Activated CD4-positive, alpha-beta memory T cell treated with anti-CD3 and anti-CD28 coated beads, Interleukin-2, amount 10 ng/mL, durations not matched to agents 7 days and 5 days (primary cell): ENCODE measurements around the gene CMTM2. TPM values are rescaled to one million over a fixed set of nuclear protein-coding genes. Genes with fewer than 3 reads are reported as not detected.
A peak's percentile ranks its signal among the peaks of the same experiment; 100 is the strongest.

Experiments
- CTCF ChIA-PET: fragments of 350-600 bp; sonication (Branson Sonifier 250); formaldehyde crosslinking; loops from one replicate; lab custom pipeline; 2021; ENCODE audit warnings: antibody characterized with exemption, inconsistent platforms; lab: Charles Lee
- POLR2A ChIA-PET: fragments of 350-600 bp; sonication (Branson Sonifier 250); formaldehyde crosslinking; loops from one replicate; lab custom pipeline; 2021; ENCODE audit warnings: antibody characterized with exemption; lab: Charles Lee
- DNase-seq: peaks from one replicate; pipeline ENCODE4 v3.0.0-alpha.2; 2020
- H3K27ac Mint-ChIP-seq: one replicate; pipeline ENCODE4 v1.8.0; 2021; ENCODE audit warnings: mild to moderate bottlenecking, mixed read lengths
- H3K27me3 Mint-ChIP-seq: one replicate; pipeline ENCODE4 v1.8.0; 2021; ENCODE audit warnings: mixed read lengths
- H3K36me3 Mint-ChIP-seq: one replicate; pipeline ENCODE4 v1.8.0; 2021; ENCODE audit warnings: low read depth, mixed read lengths
- H3K4me1 Mint-ChIP-seq: one replicate; pipeline ENCODE4 v1.8.0; 2021; ENCODE audit warnings: mixed read lengths
- H3K4me3 Mint-ChIP-seq: one replicate; pipeline ENCODE4 v1.8.0; 2021; ENCODE audit warnings: mild to moderate bottlenecking, mixed read lengths
- H3K9me3 Mint-ChIP-seq: one replicate; pipeline ENCODE4 v1.8.0; 2021; ENCODE audit warnings: mixed read lengths
- total RNA-seq, 2 experiments: library from RNA; stranded (reverse); gene quantifications; one replicate each; pipeline ENCODE4 v1.2.3, GENCODE V29; 2021

Gene CMTM2
- total RNA-seq, 2 experiments from 2014 or later, result 0.43 to 0.83 TPM

DNA sequence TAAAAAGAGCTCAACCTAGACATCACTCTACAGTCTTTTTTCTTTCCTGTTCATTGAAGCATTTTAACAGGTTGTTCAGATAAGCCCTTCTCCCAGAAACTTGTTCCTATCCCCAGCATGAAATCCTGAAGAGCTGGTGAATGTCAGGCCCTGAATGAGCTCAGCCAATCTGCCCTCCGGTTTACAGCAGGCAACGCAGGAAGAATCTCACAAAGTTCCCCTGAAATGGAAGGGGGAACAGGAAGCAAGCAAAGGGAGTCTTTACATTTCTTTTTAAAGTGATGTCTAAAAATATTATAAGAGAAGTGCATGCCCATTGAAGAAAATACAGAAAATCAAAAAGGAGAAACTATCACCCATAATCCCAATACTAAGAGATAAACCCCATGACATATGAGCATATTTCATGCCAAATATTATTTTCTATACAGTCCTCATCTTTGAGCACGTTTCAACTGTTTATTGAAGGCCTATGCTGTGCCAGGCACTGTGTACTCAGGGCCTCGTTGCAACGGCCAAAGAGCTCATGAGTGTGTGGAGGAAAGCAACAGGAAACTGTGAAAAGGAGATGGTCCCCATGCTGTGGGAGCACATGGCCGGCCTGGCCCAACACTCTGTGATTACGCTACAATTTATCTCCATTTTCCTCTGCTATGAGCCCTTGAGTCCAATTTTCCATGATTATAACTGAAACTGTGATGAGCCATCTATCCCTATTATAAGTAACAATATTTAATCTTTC is 35.1 kb upstream of the CMTM2 start:
- Mint-ChIP-seq H3K36me3 (peaks cover 3% of the 10 kb centered on the region), H3K9me3 (no peaks in the 10 kb centered on the region), H3K27me3 (no peaks in the 10 kb centered on the region), H3K4me1 (peaks cover 31% of the 10 kb centered on the region), H3K4me3 (no peak overlapping the region), H3K27ac (no peak overlapping the region)
- peak; percentile 1 for DNase-seq
- POLR2A ChIA-PET, result interaction anchor here (0.7 to 6.3 kb wide), 3 partner anchors 8 to 22 kb away, joined by 3 to 36 read pairs (median 4); partner anchors contain the start of gene CKLF
- CTCF ChIA-PET, result interaction anchor here (0.5 to 1.5 kb wide), 4 partner anchors 11 to 65 kb away, joined by 3 read pairs; no protein-coding TSS in a partner anchor

DNA sequence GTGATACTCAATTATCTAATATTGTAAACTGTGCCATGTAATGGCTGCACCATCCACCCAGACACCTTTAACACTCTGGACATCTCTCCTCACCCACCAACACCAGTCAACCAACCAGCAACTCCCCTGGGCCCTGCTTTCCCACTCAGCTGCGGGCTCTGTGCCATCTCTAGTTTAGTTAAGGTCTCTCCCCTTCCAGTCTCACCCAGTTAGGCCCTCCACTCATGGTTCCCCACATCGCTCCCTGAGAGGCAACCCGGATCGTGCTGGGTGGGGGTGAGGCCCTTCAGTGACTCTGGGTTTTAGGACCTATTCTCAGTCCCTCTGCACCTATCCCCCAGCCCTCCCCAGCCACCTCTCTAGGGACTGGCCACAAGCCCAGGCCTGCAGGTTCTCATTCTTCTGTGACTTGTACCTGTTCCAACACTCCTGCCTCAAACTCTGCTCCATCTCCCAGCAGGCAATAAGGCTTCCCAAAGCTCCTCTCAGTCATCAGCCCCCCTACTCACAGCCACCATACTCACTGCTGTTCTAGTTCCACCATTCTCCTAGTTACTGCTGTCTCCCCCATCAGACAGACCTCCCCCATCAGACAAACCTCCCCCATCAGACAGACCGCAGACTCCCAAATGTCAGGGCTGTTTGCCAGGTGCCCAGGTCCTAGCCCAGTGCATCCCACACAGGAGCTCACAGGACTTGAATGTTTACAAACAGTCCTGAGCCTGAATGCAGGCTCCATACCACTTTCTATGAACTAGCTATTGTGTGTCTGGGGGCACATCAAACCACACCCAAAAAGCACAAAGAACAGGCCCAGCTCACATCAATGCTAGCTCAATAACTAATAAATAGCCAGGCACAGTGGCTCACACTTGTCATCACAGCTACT is 31.9 kb upstream of the CMTM2 start:
- peak; percentile 9 for DNase-seq
- Mint-ChIP-seq H3K27ac (no peak overlapping the region), H3K9me3 (no peaks in the 10 kb centered on the region), H3K36me3 (peaks cover 9% of the 10 kb centered on the region), H3K27me3 (no peaks in the 10 kb centered on the region), H3K4me1 (peaks cover 39% of the 10 kb centered on the region), H3K4me3 (no peak overlapping the region)
- ChIA-PET CTCF (interaction anchor here (1.4 to 2.6 kb wide), 3 partner anchors 24 to 141 kb away, joined by 4 to 9 read pairs (median 8); no protein-coding TSS in a partner anchor), POLR2A (interaction anchor here (1.0 to 9.9 kb wide), 8 partner anchors 8 to 57 kb away, joined by 3 to 286 read pairs (median 4); partner anchors contain the start of gene CMTM3)

DNA sequence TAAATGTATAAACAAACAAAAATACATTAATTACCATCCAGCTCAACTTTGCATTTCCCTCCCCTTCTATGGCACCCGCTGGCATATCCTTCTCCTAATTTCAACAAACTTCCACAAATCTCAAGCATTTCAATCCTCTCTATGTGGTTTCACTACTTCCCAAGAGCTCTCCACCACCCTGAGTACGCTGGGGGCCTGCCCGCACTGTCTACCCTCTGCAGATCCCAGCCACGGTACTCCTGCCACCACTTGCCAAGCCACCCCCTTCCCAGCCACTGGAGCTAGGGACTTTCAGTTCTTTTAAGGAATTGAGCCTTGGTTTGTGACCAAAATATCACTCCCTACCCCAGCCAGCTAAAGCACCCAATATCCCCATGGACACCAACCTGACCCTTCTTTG is 31.2 kb upstream of the CMTM2 start:
- no peaks in the 10 kb centered on the region for H3K9me3 Mint-ChIP-seq
- no peak overlapping the region for H3K4me3 Mint-ChIP-seq
- no peak for DNase-seq
- POLR2A ChIA-PET, result interaction anchor here (1.0 to 9.9 kb wide), 8 partner anchors 9 to 56 kb away, joined by 3 to 286 read pairs (median 4); partner anchors contain the start of gene CMTM3
- H3K27ac Mint-ChIP-seq, result peak overlapping the region; percentile 78
- H3K36me3 Mint-ChIP-seq, result peaks cover 16% of the 10 kb centered on the region
- peaks cover 42% of the 10 kb centered on the region for H3K4me1 Mint-ChIP-seq
- CTCF ChIA-PET, result interaction anchor here (1.0 to 2.6 kb wide), 4 partner anchors 25 to 142 kb away, joined by 4 to 9 read pairs (median 6); no protein-coding TSS in a partner anchor
- H3K27me3 Mint-ChIP-seq, result no peaks in the 10 kb centered on the region

DNA sequence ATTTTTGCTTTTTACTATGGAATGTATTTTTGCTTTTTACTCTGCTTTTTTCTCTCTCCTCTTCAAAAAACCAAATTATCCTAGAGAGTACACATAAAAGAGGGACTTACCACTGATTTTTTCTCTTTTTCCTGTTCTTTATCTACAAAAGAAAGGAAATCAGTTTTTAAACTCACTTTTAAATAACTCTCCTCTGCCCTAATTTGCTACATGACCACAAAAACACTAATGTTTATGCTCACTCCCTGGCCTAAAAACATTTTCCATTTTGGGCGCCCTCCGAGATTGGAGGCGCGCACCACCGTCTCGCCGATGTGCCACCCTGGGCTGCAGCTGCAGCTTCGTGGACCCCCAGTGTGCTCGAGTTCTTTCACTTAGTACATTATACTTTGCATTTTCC is 30.4 kb upstream of the CMTM2 start:
- peaks cover 50% of the 10 kb centered on the region for H3K4me1 Mint-ChIP-seq
- no peaks in the 10 kb centered on the region for H3K27me3 Mint-ChIP-seq
- no peak for DNase-seq
- no peaks in the 10 kb centered on the region for H3K9me3 Mint-ChIP-seq
- H3K4me3 Mint-ChIP-seq, result peak overlapping the region; percentile 71
- CTCF ChIA-PET, result interaction anchor here (1.0 to 2.6 kb wide), 3 partner anchors 33 to 142 kb away, joined by 4 to 8 read pairs (median 4); no protein-coding TSS in a partner anchor
- H3K27ac Mint-ChIP-seq, result peak overlapping the region; percentile 78
- POLR2A ChIA-PET, result interaction anchor here (0.6 to 9.9 kb wide), 7 partner anchors 9 to 55 kb away, joined by 3 to 286 read pairs (median 4); partner anchors contain the start of gene CMTM3
- peaks cover 24% of the 10 kb centered on the region for H3K36me3 Mint-ChIP-seq

DNA sequence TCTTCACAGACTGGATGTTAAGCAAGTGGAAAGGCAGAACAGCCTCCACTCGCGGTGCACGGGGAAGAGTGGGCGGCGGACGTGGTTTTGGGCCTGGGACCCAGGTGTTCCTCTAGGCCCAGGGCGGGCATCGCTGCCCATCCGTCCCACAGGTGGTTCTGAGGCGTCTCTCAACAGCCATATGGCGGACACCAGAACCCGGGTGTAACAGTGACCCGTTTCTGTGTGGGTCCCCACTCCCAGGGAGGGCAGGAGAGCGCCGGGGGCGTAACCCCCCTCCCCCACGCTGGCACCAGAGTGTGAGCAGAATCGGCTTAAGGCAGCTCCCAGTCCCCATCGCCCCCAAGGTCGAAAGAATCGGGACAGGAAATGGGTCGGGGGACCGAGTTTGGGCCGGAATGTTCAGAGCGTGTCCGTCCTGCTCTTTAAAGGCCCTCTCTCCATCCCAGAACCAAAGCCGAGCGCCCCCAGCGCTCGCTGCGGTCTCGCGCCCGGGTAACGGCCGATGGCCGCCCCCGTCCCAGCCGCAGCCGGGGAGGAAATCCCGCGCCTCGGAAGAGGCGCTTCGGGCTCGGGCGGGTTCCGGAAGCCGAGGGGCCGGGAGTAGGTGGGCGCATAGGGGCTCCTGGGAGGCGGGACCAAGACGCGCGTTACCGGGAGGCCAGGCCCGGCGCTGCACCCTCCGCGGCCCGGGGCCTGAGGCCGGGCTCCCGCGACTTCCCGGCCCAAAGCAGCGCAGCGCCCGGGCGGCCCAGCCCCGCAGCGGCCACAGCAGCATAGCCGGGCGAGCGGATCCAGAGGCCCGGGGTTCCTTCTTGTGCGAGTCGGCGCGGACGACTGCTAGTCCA is 29.8 kb upstream of the CMTM2 start, which contains the start of gene TK2:
TK2 (minus strand) TSS at position 839 of the 848 bp plus-strand sequence; CDS start at position 778, 61 bp downstream.
- peak; percentile 55 for DNase-seq
- CTCF ChIA-PET, result interaction anchor here (2.6 to 4.9 kb wide), 3 partner anchors 14 to 40 kb away, joined by 8 to 43 read pairs (median 12); no protein-coding TSS in a partner anchor
- H3K36me3 Mint-ChIP-seq, result peaks cover 30% of the 10 kb centered on the region
- H3K27ac Mint-ChIP-seq, result peak within 1 kb of the TSS; percentile 91
- POLR2A ChIA-PET, result interaction anchor here (0.6 to 9.9 kb wide), 6 partner anchors 10 to 54 kb away, joined by 3 to 286 read pairs (median 22); partner anchors contain the start of gene CMTM3
- H3K4me1 Mint-ChIP-seq, result peaks cover 57% of the 10 kb centered on the region
- H3K9me3 Mint-ChIP-seq, result no peaks in the 10 kb centered on the region
- H3K27me3 Mint-ChIP-seq, result no peaks in the 10 kb centered on the region
- peak within 1 kb of the TSS; percentile 98 for H3K4me3 Mint-ChIP-seq

DNA sequence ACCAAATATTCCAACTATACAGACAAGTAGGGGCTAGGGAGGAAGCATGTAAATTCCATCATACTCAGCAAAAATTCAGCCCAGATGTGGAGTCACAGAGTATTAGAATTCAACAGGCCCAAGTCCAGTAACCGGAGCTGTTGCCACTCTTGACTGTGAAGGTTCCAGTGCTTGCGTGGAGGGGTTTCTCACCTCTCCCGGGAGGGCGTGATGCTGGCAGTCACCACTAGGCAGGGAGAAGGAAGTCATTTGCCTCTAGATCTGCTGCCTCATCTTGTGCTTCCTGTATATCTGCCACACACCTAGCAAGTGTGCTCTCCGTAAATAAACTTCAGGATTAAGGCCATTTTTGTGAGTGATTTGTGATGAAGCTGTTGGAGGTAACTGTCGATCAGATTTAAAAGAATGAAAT is 27.9 kb upstream of the CMTM2 start:
- CTCF ChIA-PET, result interaction anchor here (0.6 to 4.9 kb wide), 16 partner anchors 8 to 279 kb away, joined by 3 to 43 read pairs (median 7); partner anchors contain the start of genes CMTM3 and NAE1
- Mint-ChIP-seq H3K36me3 (peaks cover 46% of the 10 kb centered on the region), H3K27me3 (no peaks in the 10 kb centered on the region), H3K4me3 (peak overlapping the region; percentile 98), H3K27ac (peak overlapping the region; percentile 91), H3K4me1 (peaks cover 75% of the 10 kb centered on the region), H3K9me3 (no peaks in the 10 kb centered on the region)
- peak; percentile 67 for DNase-seq
- POLR2A ChIA-PET, result interaction anchor here (0.7 to 9.9 kb wide), 18 partner anchors 9 to 145 kb away, joined by 4 to 286 read pairs (median 12); partner anchors contain the start of genes CMTM2 and CMTM3

DNA sequence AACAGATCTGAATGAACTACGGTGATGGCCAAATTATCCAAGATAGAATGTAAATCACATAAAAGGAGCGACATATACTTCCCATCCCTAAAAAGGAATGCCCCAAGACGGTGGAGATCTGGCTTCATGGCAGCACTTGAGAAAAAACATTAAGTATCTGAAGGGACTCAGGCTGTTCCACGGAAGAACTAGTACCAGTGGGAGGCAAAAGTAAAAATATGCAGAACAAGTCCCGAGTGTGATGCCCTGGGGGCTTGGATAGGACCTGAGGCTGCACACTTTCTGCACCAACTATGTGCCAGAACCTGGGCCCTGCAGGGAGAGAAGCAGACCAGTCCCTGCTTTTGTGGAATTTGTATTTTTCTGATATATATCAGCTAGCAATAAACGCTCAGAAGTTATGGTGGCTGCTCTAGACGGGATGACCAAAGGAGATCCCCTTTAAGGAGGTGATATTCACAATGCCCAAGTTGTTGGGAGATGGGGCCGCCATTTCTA is 27.4 kb upstream of the CMTM2 start:
- no peak for DNase-seq
- H3K27ac Mint-ChIP-seq, result peak overlapping the region; percentile 91
- H3K9me3 Mint-ChIP-seq, result no peaks in the 10 kb centered on the region
- no peaks in the 10 kb centered on the region for H3K27me3 Mint-ChIP-seq
- H3K4me1 Mint-ChIP-seq, result peaks cover 78% of the 10 kb centered on the region
- CTCF ChIA-PET, result interaction anchor here (0.6 to 4.9 kb wide), 21 partner anchors 9 to 321 kb away, joined by 3 to 43 read pairs (median 4); partner anchors contain the start of genes CMTM3 and NAE1
- POLR2A ChIA-PET, result interaction anchor here (0.7 to 9.9 kb wide), 25 partner anchors 9 to 279 kb away, joined by 3 to 286 read pairs (median 6); partner anchors contain the start of genes CMTM2, CMTM3, DYNC1LI2 and NAE1
- peak overlapping the region; percentile 98 for H3K4me3 Mint-ChIP-seq
- peaks cover 51% of the 10 kb centered on the region for H3K36me3 Mint-ChIP-seq

DNA sequence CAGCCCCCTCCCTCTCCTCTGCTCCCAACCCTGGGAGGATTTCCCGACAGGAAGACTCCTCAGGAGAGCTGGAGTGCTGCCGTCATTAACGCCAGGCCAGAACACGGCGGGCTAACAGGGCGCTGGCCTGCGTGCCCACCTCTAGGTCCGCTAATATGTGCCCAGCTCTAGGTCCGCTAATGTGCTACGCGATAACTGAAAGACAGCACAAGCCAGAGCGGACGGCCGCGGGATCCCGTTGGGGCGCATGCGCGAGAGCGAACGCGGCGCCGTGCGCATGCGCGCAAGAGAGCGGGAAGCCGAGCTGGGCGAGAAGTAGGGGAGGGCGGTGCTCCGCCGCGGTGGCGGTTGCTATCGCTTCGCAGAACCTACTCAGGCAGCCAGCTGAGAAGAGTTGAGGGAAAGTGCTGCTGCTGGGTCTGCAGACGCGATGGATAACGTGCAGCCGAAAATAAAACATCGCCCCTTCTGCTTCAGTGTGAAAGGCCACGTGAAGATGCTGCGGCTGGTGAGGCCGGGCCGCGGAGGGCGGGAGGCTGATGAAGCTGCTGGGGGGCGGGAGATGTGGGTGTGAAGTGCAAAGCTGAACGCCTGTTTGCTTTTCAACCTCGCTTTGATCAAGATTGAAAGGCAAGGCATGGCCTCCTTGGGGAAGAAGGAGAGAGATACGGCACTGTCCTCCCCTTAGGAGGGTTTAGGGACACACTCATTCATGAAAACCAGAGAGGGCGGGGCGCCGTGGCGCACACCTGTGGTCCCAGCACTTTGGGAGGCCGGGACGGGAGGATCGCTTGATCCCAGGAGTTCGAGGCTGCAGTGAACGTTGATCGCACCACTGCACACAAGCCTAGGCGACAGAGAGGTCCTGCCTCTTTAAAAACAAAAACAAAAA is 26.7 kb upstream of the CMTM2 start, which contains the start of gene CKLF:
CKLF (plus strand) TSS at position 291 of the 892 bp plus-strand sequence; CDS start at position 431, 140 bp downstream.
- peak; percentile 94 for DNase-seq
- H3K27me3 Mint-ChIP-seq, result no peaks in the 10 kb centered on the region
- H3K9me3 Mint-ChIP-seq, result no peaks in the 10 kb centered on the region
- CTCF ChIA-PET, result interaction anchor here (0.8 to 4.9 kb wide), 19 partner anchors 8 to 321 kb away, joined by 3 to 43 read pairs (median 5); partner anchors contain the start of gene NAE1
- POLR2A ChIA-PET, result interaction anchor here (0.6 to 9.9 kb wide), 28 partner anchors 8 to 278 kb away, joined by 3 to 286 read pairs (median 6); partner anchors contain the start of genes CMTM3, DYNC1LI2 and NAE1
- H3K4me3 Mint-ChIP-seq, result peak within 1 kb of the TSS; percentile 98
- H3K27ac Mint-ChIP-seq, result peak within 1 kb of the TSS; percentile 91
- H3K4me1 Mint-ChIP-seq, result peaks cover 77% of the 10 kb centered on the region
- H3K36me3 Mint-ChIP-seq, result peaks cover 55% of the 10 kb centered on the region

DNA sequence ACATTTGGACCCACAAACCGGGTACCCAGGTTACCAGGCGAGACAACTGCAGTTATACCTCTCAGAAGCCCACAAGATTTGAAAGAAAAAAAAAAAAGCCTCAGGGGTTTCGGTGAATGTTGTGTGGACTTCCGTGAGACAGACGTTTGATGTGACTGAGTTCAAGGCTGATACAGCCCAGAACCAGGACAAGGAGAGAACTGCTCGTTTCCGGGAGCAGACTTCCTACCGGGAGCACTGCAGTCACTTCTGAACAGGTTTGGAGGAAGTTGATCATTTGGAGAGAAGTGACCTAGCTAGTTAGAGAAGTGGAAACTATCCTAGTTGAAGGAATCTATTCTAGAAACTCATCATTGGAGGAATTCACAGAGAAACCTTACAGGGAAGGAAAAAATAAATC is 26.0 kb upstream of the CMTM2 start:
- H3K36me3 Mint-ChIP-seq, result peaks cover 62% of the 10 kb centered on the region
- DNase-seq, result no peak
- ChIA-PET CTCF (interaction anchor here (0.8 to 4.9 kb wide), 11 partner anchors 10 to 317 kb away, joined by 4 to 43 read pairs (median 8); partner anchors contain the start of gene NAE1), POLR2A (interaction anchor here (0.7 to 9.9 kb wide), 17 partner anchors 10 to 147 kb away, joined by 3 to 286 read pairs (median 13); partner anchors contain the start of gene CMTM3)
- peak overlapping the region; percentile 91 for H3K27ac Mint-ChIP-seq
- no peaks in the 10 kb centered on the region for H3K27me3 Mint-ChIP-seq
- peak overlapping the region; percentile 98 for H3K4me3 Mint-ChIP-seq
- no peaks in the 10 kb centered on the region for H3K9me3 Mint-ChIP-seq
- H3K4me1 Mint-ChIP-seq, result peaks cover 76% of the 10 kb centered on the region

DNA sequence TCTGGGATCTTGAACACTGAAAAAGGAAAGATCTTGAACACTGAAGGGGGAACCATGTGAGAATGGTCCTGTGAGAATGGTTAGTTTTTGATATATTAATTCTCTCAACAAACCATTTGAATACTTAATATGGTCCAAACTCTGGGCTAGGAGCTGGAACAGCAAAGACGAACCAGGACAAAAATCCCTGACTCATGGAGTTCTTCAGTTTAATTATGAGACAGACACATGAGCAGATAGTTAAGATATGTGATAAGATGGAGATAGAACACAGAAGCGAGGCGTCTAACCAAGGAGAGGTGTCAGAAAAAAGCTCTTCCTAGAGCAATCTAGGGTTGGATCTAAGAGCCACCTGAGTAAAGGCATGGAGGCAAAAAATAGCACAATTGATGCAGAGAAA is 25.2 kb upstream of the CMTM2 start:
- H3K36me3 Mint-ChIP-seq, result peaks cover 70% of the 10 kb centered on the region
- H3K27ac Mint-ChIP-seq, result peak overlapping the region; percentile 91
- CTCF ChIA-PET, result interaction anchor here (0.7 to 4.9 kb wide), 6 partner anchors 9 to 148 kb away, joined by 3 to 43 read pairs (median 10); partner anchors contain the start of gene CMTM3

More for the DNA sequence above, 25.2 kb upstream of the CMTM2 start:
- POLR2A ChIA-PET, result interaction anchor here (3.2 to 9.9 kb wide), 8 partner anchors 10 to 54 kb away, joined by 13 to 286 read pairs (median 40); partner anchors contain the start of gene CMTM3
- Mint-ChIP-seq H3K4me3 (peak overlapping the region; percentile 98), H3K4me1 (peaks cover 76% of the 10 kb centered on the region), H3K27me3 (no peaks in the 10 kb centered on the region), H3K9me3 (no peaks in the 10 kb centered on the region)
- DNase-seq, result no peak
